ENCODE data around the gene NEUROG2.
"Not testable (repeated sequence)": the region's sequence is repeated elsewhere in the genome, so short reads cannot be mapped to it uniquely, and the experiment has no call there.

The NEUROG2 gene

GRCh38 chr4:112520598-112521122 lies 4.7 kb upstream of the NEUROG2 start:
- DNase-seq: peak in 1 of 2 experiments; percentile 2

- DNase-seq: peak; percentile 5 to 21
Observed at GRCh38 chr4:112519689-112520597, 4.0 kb upstream of the NEUROG2 start.

DNA sequence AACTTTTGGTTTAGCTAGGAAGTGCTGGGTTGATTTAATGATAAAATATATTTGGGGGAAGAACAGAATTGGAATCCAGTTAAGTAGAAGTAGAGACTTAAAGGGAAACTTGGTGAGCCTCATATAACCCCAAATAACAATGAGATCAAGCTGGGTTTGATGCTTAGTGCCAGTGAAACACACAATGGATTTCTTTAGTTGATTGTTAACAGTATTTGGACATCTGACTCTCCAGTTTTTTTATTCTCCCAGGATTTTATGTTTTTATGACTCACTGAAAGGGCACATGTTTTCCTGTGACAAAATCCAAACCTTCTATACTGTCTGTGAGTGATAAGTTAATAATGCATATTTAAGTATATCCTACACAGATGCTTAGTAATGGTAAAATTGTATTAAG lies 2.7 kb upstream of the NEUROG2 start:
- no peak for DNase-seq

DNA sequence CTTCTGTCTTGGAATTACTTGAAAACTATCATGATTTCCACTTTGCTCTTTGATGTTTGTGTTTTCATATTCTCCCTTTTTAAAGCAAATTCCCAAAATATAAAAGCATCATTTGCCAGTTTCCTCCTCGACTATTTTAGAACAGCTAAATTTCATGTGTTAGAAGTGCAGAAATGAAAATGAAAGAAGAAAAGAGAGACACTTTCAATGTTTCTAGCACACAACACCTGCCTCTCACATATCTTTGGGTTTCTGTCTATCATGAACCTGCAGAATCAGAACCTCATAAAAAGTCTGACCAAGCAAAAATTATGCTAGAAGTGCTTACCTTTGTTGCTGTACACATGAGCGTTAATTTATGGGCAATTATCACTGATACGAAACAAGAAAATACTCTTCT lies 1.9 kb upstream of the NEUROG2 start:
- no peak for DNase-seq

GRCh38 chr4:112517067-112517634 lies 1.2 kb upstream of the NEUROG2 start:
- peak; percentile 18 to 46 for DNase-seq

DNA sequence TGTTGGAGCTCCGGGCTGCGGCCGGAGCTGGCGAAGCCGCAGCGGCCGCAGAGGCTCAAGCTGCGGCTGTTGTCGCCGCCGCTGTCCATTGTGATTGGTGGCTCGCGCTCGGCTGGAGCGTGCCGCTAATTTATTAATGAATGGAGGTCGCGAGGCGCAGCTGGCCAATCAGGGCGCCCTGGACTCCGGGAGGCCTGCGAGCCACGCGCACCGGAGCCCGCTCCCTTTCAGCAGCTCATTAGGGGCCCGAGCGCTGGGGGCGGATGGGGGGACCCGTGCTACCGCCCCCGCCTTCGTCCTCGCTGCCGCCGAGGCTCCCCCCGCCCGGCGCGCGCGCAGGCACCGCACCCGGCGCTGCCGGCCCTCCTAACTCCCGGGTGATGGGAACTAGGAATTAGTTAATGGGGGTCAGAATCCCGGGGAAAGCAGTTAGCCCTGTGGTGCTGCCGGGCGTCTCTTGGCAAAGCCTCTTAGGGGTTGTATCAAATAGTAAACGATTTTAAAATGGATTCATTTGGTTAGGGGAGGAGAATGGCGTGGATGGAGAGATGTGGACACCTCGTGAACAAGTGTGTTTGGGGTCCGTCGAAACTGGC lies 589 bp upstream of the NEUROG2 start:
- peak; percentile 3 to 18 for DNase-seq

DNA sequence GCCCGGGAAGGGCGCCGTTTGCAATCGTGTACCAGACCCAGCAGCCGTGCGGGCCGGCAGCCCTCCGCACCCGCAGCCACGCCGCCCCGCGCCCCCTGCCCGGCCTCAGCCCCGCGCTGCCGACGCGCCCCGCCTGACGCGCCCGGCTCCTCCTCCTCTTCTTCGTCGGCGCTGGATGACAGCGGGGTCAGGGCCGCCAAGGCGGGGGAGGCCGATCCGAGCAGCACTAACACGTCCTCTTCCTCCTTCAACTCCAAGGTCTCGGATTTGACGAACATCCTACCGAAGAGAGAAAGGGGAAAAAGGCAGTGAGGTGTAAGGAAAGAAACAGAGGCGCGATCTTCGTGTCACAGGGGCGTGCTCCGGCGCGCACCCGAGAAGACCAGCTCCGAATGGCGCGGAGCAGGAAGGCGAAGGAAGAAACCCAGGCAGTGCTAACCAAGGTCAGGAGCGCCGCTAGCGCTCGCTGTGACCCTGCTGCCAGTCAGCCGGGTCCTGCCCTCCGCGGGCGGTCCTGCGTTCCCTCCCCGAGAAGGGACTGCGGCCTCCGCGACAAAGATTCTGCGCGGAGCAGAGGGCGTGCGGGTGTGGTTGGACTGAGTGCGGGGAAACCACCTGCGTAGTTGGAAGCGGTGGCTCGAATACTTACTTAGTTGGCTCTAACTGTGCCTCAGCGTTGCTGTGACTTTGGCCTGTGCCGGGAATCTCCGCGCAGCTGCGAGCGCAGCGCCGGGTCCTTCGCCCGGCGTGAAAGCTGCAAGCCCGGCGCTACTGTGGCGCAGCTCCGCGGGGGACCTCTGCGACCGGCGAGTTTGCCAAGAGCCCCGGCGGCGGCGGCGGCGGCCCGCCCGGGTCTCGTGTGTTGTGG lies 548 bp downstream of the NEUROG2 start:
- peak; percentile 50 to 56 for DNase-seq

- DNase-seq: peak; percentile 11 to 31
Observed at GRCh38 chr4:112514647-112515197, 1.3 kb downstream of the NEUROG2 start.

GRCh38 chr4:112513971-112514646 lies 1.9 kb downstream of the NEUROG2 start:
- peak in 1 of 2 experiments; percentile 9 for DNase-seq

DNA sequence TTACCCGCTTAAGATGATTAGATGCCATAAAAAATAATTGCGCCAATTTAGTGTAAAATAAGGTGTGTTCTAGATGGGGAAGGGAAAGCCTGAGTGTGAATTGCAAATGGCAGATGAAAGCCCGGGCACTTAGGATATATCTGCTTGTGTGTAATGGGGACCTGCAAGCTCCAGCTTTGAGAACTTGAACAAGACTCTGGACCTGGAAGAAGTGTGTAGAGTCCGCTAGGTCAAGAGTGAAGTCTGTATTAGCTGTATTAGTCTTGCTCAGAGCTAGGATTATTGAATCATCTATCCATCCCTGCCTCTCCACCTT lies 4.2 kb downstream of the NEUROG2 start:
- no peak for DNase-seq

GRCh38 chr4:112511093-112511802 lies 4.7 kb downstream of the NEUROG2 start:
- DNase-seq: peak; percentile 1 to 12

DNA sequence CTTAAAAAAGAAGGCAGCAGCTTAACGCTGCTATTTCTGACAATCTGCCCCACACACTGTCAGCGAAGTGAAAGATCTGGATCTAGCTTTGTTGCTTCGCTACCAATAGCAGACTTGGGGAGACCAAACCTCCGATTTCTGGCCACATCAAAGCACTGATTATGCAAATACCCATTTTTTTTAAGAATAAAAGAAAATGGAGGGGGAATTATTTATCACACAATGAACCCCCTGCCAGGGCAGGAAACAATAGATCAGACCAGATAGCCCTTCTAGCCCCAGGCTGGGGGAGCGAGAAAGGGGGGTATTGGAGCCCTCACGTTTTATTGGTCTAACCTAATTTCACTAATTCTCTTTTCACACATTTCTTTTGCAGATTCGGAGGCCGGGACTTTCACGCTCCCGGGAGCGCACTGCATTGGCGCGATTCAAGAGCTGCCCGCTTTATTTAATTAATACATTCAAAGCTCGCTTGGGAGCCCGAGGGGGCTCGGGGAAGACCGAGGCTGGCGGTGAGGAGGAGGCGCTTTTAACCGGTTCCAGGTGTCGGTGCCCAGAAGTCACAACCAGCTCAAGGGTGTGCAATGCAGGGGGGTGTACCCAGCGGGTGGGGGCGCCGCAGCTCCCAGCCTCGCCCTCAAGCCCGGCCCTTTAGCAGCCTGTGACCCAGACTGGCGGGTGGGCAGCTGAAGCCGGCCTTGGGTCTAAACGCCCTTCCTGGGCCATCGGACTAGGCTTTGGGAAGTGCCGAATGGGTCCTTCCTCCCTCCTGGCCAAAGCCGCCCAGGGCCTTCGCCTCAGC lies 5.5 kb downstream of the NEUROG2 start:
- peak; percentile 3 to 4 for DNase-seq

- peak; percentile 3 to 14 for DNase-seq
Observed at GRCh38 chr4:112509243-112510141, 6.5 kb downstream of the NEUROG2 start.

DNA sequence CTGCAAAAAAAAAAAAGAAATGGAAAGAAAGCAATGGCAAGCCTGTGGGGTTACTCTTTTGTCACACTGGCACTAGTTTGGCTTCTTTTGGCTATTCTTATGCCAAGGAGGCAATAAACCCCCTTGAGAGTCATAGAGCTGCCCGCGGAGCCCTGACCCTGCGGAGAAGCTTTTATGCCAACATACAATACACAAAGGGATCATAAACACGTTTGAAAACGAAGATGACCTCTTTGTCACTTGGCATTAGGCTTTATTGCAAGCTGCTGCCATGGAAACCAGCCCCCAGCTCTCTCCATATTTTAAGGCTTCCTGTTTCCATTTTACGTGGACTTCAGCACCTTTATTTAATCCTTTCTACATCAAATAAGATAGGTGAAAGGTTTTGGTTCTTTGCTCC lies 7.6 kb downstream of the NEUROG2 start:
- no peak for DNase-seq

DNA sequence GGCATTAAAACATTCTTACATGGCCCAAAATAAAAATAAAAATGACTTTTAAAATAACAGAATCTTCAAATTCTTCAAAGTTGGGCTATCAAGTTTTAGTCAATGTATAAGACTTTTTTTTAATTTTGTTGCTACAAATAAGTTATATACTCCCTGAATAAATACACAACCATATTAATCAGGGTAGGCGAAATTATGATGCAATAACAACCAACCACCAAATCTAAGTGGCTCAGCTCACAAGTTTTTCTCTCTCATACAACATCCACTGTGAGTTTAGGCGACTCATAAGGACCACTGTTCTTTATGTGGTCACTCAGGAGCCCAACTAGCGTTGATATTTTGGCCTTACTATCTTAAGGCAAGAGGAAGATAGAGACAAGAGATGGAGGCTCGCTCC lies 11.2 kb downstream of the NEUROG2 start:
- DNase-seq: no peak

DNA sequence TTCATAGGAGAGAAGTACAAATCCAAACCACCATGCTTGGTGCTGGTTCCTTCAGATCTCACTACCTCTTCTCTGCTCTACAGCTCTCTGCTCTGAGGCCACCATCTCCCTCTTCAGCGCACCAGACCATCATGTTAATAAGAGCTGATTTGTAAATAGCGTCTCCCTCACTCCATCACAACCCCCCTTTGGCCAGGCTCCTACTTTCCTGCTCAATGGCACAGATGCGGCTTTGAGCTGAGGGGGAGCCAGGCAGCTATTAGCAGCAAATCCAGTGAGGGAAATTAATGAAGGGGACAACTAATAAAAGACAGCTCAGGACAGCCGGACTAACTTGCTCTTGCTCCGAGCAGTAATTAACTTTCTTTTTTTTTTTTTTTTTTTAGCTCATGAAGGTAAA lies 13.1 kb downstream of the NEUROG2 start:
- no peak for DNase-seq

DNA sequence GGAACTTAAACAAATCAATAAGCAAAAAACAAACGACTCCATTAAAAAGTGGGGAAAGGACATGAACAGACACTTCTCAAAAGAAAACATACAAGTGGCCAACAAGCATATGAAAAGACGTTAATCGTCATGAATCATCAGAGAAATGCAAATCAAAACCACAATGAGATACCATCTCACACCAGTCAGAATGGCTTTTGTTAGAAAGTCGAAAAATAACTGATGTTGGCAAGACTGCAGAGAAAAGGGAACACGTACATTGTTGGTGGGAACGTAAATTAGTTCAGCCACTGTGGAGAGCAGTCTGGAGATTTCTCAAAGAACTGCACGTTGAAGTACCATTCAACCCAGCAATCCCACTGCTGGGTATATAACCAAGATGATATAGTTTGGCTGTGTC lies 23.7 kb downstream of the NEUROG2 start:
- no peak for DNase-seq

DNA sequence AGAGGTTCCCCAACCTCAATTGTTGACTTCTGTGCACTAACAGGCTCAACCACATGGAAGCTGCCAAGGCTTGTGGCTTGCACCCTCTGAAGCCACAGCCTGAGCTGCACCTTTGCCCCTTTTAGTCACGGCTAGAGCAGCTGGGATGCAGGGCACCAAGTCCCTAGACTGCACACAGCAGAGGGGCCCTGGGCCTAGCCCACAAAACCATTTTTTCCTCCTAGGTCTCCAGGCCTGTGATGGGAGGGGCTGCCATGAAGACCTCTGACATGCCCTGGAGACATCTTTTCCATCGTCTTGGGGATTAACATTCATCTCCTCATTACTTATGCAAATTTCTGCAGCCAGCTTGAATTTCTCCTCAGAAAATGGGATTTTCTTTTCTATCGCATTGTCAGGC lies 25.2 kb downstream of the NEUROG2 start:
- DNase-seq: not testable (repeated sequence)

- no peak for DNase-seq
Observed at GRCh38 chr4:112485930-112486329, 30.1 kb downstream of the NEUROG2 start.
